Stimulated activated memory B cell treated with anti-CD40 and anti-IgM and Interleukin-4, amounts not matched to agents 10 μg/mL and 1 μg/mL and 100 μg/mL, for 72 hours (primary cell): ENCODE data around the gene ANKRD28.

Experiments
- ATAC-seq: fragments of 150-1000 bp; cut with Tn5 transposase; 2 replicates; pipeline ENCODE4 v1.10.0; 2021
- H3K27ac Mint-ChIP-seq: one replicate; pipeline ENCODE4 v1.8.0; 2022; ENCODE audit warnings: mild to moderate bottlenecking, mixed read lengths
- H3K27me3 Mint-ChIP-seq: one replicate; pipeline ENCODE4 v1.8.0; 2022; ENCODE audit warnings: mixed read lengths
- H3K36me3 Mint-ChIP-seq: one replicate; pipeline ENCODE4 v1.8.0; 2022; ENCODE audit warnings: mixed read lengths
- H3K4me1 Mint-ChIP-seq: one replicate; pipeline ENCODE4 v1.8.0; 2022; ENCODE audit warnings: mixed read lengths
- H3K4me3 Mint-ChIP-seq: one replicate; pipeline ENCODE4 v1.8.0; 2022; ENCODE audit warnings: mild to moderate bottlenecking, moderate library complexity, mixed read lengths
- H3K9me3 Mint-ChIP-seq: one replicate; pipeline ENCODE4 v1.8.0; 2022; ENCODE audit warnings: mixed read lengths

The ANKRD28 gene

GRCh38 chr3:15690748-15691147 is 107.0 kb downstream of the ANKRD28 start:
- ATAC-seq, result no peak
- Mint-ChIP-seq H3K4me3 (no peak overlapping the region), H3K9me3 (no peaks in the 10 kb centered on the region), H3K4me1 (no peaks in the 10 kb centered on the region), H3K36me3 (peaks cover 65% of the 10 kb centered on the region), H3K27ac (no peak overlapping the region), H3K27me3 (no peaks in the 10 kb centered on the region)

GRCh38 chr3:15690230-15690629 is 107.5 kb downstream of the ANKRD28 start:
- ATAC-seq, result no peak
- Mint-ChIP-seq H3K27me3 (no peaks in the 10 kb centered on the region), H3K4me3 (no peak overlapping the region), H3K27ac (no peak overlapping the region), H3K9me3 (no peaks in the 10 kb centered on the region), H3K4me1 (no peaks in the 10 kb centered on the region), H3K36me3 (peaks cover 65% of the 10 kb centered on the region)

DNA sequence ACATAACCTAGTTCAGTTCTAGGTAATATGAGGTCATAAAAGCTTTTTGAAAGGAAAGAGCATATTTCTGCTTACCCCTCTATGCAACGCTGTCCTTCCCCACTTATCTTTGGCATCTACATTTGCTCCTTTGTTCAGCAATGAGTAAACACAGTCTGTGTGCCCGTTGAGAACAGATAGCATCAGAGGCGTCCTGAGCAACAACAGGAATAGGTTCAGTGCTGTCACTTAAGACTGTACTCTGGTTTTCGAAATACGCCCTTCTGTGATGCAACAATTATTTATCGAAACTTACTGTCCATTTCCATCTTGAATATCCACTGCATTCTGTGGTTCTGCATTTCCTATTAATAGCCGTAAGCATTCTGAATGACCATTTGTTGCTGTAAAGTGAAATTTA is 111.9 kb downstream of the ANKRD28 start:
- Mint-ChIP-seq H3K27me3 (no peaks in the 10 kb centered on the region), H3K27ac (no peak overlapping the region), H3K36me3 (peaks cover 33% of the 10 kb centered on the region), H3K9me3 (no peaks in the 10 kb centered on the region), H3K4me3 (no peak overlapping the region), H3K4me1 (no peaks in the 10 kb centered on the region)
- ATAC-seq, result no peak

DNA sequence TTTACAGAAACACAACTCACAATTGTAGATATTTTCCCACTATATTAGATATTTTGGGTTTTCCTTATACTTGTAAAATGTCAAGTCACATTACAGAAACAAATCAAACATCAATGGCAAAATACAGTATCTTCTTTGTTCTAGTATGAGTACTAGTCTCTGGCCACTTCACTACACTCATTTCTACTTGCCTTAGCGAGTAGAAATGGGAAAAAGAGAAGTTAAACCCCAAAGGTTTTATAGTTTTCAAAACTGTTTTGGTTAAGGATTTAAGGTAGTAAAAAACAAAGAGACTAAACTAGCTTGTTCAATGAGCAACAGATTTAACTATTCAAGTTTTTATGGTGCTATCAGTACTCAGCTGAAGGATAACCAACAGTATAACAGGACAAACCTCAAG is 114.5 kb downstream of the ANKRD28 start:
- Mint-ChIP-seq H3K27ac (no peak overlapping the region), H3K4me3 (no peak overlapping the region), H3K27me3 (no peaks in the 10 kb centered on the region)

GRCh38 chr3:15682561-15683185 is 115.1 kb downstream of the ANKRD28 start:
- Mint-ChIP-seq H3K27me3 (no peaks in the 10 kb centered on the region), H3K9me3 (no peaks in the 10 kb centered on the region), H3K4me3 (no peak overlapping the region), H3K36me3 (peaks cover 29% of the 10 kb centered on the region), H3K4me1 (no peaks in the 10 kb centered on the region), H3K27ac (no peak overlapping the region)
- ATAC-seq, result no peak

More for the DNA sequence above, 114.5 kb downstream of the ANKRD28 start:
- H3K9me3 Mint-ChIP-seq, result no peaks in the 10 kb centered on the region
- no peaks in the 10 kb centered on the region for H3K4me1 Mint-ChIP-seq
- peaks cover 29% of the 10 kb centered on the region for H3K36me3 Mint-ChIP-seq
- no peak for ATAC-seq

GRCh38 chr3:15681668-15682067 is 116.1 kb downstream of the ANKRD28 start:
- Mint-ChIP-seq H3K4me1 (no peaks in the 10 kb centered on the region), H3K27me3 (no peaks in the 10 kb centered on the region), H3K36me3 (peaks cover 35% of the 10 kb centered on the region), H3K27ac (no peak overlapping the region), H3K9me3 (no peaks in the 10 kb centered on the region), H3K4me3 (no peak overlapping the region)
- ATAC-seq, result no peak

GRCh38 chr3:15679306-15679705 is 118.5 kb downstream of the ANKRD28 start:
- Mint-ChIP-seq H3K4me3 (no peak overlapping the region), H3K9me3 (no peaks in the 10 kb centered on the region), H3K27me3 (no peaks in the 10 kb centered on the region), H3K4me1 (no peaks in the 10 kb centered on the region), H3K36me3 (peaks cover 13% of the 10 kb centered on the region), H3K27ac (no peak overlapping the region)
- ATAC-seq, result no peak

DNA sequence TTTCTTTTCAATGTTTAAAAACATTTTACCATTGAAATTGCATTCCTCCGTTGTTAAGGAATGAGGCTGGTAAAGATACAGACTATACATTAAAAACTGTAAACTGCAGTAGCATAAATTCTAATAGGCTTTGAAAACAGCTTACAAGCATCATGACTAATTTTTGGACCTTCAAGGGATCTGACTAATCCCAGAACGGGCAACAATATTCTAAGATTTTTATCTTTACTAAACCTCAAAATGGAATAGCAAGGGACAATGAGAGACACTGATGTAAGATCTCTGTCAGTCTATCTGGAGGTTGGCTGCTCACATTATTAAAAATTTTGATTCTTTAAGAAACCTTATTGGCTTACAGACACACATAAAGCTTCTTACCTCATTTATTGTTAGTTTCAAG is 121.5 kb downstream of the ANKRD28 start:
- no peaks in the 10 kb centered on the region for H3K9me3 Mint-ChIP-seq
- H3K36me3 Mint-ChIP-seq, result peaks cover 14% of the 10 kb centered on the region
- no peak overlapping the region for H3K4me3 Mint-ChIP-seq
- H3K27me3 Mint-ChIP-seq, result no peaks in the 10 kb centered on the region
- H3K27ac Mint-ChIP-seq, result no peak overlapping the region
- ATAC-seq, result no peak
- H3K4me1 Mint-ChIP-seq, result no peaks in the 10 kb centered on the region

DNA sequence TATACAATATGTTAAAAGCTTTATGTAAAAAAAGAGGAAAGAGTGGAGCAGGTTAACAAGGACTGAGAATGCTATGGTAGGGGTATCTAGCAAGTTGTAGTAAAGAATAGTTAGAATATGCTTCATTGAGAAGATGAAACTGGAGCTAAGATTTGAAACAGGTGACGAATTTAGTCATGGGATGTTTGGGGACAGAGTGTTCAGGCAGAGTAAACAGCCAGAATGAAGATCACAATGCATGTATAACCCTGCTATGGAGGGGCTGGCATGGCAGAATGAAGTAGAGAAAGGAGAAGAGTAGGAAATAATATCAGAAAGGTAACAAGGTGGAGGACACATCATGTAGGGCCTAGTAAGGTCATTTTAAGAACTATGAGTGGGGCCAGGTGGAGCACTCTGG is 124.2 kb downstream of the ANKRD28 start:
- no peaks in the 10 kb centered on the region for H3K27me3 Mint-ChIP-seq
- H3K9me3 Mint-ChIP-seq, result no peaks in the 10 kb centered on the region
- no peak for ATAC-seq
- H3K4me1 Mint-ChIP-seq, result no peaks in the 10 kb centered on the region
- no peak overlapping the region for H3K4me3 Mint-ChIP-seq
- peaks cover 24% of the 10 kb centered on the region for H3K36me3 Mint-ChIP-seq
- H3K27ac Mint-ChIP-seq, result no peak overlapping the region

DNA sequence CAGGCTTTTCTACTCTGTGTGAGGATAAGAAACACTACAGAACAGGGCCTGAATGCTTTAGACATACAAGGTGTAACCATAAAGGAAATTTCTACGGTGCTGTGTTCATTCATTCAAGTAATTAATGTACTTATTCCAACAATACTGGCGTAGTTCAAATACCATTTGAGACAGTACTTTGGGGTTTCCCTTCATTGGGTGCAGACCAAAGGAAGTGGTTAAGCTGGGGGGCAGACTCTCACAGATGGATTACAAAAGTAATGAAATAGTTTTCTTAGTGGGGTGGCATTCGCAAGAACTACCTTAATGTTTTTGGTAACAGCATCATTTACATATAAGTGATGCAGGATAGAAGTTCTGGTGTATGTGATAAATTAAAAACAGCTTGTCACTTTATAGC is 130.3 kb downstream of the ANKRD28 start:
- peak; percentile 77 for ATAC-seq
- peaks cover 33% of the 10 kb centered on the region for H3K36me3 Mint-ChIP-seq
- H3K9me3 Mint-ChIP-seq, result peaks cover 4% of the 10 kb centered on the region
- no peak overlapping the region for H3K4me3 Mint-ChIP-seq
- H3K27ac Mint-ChIP-seq, result no peak overlapping the region
- H3K4me1 Mint-ChIP-seq, result peaks cover 15% of the 10 kb centered on the region
- no peaks in the 10 kb centered on the region for H3K27me3 Mint-ChIP-seq

- ATAC-seq, result no peak
- no peaks in the 10 kb centered on the region for H3K27me3 Mint-ChIP-seq
- peaks cover 5% of the 10 kb centered on the region for H3K9me3 Mint-ChIP-seq
- H3K4me3 Mint-ChIP-seq, result no peak overlapping the region
- H3K36me3 Mint-ChIP-seq, result peaks cover 32% of the 10 kb centered on the region
- H3K27ac Mint-ChIP-seq, result no peak overlapping the region
- peaks cover 15% of the 10 kb centered on the region for H3K4me1 Mint-ChIP-seq
These were observed 131.5 kb downstream of the ANKRD28 start for GRCh38 chr3:15666277-15666676.

DNA sequence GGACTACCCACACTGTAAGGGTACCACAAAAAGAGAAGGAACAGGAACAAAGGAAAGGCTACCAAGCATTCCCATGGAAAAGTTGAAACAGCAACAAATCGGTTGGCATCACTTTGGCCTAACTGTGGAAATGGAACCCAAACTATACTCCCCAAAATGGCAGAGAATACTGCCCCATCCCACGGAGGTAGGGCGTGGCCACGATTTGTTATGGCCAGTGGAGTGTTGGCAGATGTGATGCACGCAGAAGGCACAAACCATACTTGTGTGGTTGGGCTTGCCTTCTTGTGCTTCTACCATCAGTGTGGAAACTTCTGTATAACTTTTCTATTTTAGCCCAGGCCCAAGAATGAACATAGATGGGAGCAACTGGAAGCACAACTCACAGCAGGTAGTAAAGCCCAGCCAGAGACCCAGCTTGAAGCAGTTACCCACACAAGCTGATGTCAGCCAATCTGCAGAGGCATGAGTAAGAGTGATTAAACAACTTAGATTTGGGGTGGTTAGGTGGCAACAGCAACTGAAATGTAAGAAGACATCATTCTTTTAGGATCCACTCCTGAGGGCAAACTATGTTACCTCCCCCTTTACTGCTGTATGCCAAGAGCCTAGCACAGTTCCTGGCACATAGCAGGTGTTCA is 132.1 kb downstream of the ANKRD28 start:
- peaks cover 7% of the 10 kb centered on the region for H3K9me3 Mint-ChIP-seq
- H3K36me3 Mint-ChIP-seq, result peaks cover 25% of the 10 kb centered on the region
- H3K27ac Mint-ChIP-seq, result no peak overlapping the region
- H3K27me3 Mint-ChIP-seq, result no peaks in the 10 kb centered on the region
- H3K4me3 Mint-ChIP-seq, result no peak overlapping the region
- peaks cover 15% of the 10 kb centered on the region for H3K4me1 Mint-ChIP-seq
- no peak for ATAC-seq

DNA sequence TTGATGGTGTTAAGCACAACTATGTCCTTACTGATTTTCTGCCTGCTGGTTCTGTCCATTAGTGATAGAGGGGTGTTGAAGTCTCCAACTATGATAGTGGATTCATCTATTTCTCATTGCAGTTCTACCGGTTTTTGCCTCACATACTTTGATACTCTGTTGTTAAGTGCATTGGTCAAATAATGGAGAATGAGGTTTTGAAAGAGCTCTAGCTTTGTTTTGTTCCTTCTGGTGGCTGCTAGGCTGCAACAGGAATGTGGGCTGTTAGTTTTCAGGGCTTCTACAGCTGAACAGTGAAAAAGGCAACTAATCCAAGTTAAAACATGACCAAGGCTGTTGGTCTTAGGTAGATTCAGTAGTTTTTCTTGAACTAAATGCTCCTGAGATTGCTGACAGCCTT is 133.6 kb downstream of the ANKRD28 start:
- Mint-ChIP-seq H3K27ac (no peak overlapping the region), H3K4me3 (no peak overlapping the region), H3K4me1 (peaks cover 15% of the 10 kb centered on the region), H3K27me3 (no peaks in the 10 kb centered on the region), H3K36me3 (peaks cover 15% of the 10 kb centered on the region), H3K9me3 (peaks cover 8% of the 10 kb centered on the region)
- ATAC-seq, result no peak

DNA sequence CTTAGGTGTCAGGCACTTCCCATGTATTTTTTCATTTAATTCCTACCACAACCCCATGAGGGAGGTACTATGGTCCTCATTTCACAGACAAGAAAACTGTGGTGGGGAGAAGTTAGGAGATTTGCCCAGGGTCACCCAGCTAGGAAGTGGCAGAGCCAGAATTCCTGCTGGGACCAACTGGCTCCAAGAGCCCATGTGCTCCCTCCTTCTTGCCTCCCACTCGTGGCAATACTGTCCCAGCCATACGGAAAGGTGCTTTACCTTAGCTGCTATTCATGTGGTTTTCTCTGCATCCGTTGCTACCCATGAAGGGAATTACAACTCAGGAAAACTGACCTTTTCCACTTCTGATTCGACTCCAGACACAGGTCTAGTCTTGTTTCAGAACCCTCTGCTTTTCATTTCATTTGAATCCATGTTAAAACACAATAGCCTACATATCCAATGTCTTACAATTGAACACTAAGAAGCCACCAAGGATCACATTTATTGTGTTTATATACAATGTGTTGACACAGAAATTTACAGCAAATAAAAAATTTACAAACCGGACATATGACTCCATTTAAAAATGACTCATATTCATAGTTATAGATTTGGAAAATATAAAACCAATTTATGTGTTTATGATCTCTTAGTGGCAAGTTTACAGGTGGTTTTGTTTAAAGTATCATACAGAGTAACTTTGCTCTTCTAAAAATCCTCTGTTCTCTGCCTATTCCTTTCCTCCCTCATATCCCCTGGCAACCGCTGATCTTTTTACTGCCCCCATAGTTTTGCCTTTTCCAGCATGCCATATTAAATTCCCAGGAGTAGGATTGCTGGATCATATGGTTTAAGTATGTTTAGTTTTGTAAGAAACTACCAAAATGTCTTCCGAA is 137.5 kb downstream of the ANKRD28 start:
- H3K27me3 Mint-ChIP-seq, result no peaks in the 10 kb centered on the region
- peaks cover 12% of the 10 kb centered on the region for H3K36me3 Mint-ChIP-seq
- no peak overlapping the region for H3K27ac Mint-ChIP-seq
- peaks cover 9% of the 10 kb centered on the region for H3K9me3 Mint-ChIP-seq
- H3K4me1 Mint-ChIP-seq, result no peaks in the 10 kb centered on the region
- no peak overlapping the region for H3K4me3 Mint-ChIP-seq
- ATAC-seq, result no peak

- ATAC-seq, result no peak
- Mint-ChIP-seq H3K27ac (no peak overlapping the region), H3K4me1 (no peaks in the 10 kb centered on the region), H3K27me3 (no peaks in the 10 kb centered on the region), H3K4me3 (no peak overlapping the region), H3K36me3 (peaks cover 7% of the 10 kb centered on the region), H3K9me3 (peaks cover 13% of the 10 kb centered on the region)
These were observed 138.4 kb downstream of the ANKRD28 start for GRCh38 chr3:15659254-15659975.
